ENCODE data around the gene ARF6.
"Not testable (repeated sequence)": the region's sequence is repeated elsewhere in the genome, so short reads cannot be mapped to it uniquely, and the experiment has no call there.

GRCh38 chr14:49896272-49896671, 3.4 kb downstream of the ARF6 start:
- TF ChIP-seq CTCF (tag by site-specific recombination; IDR thresholded peaks at IDR 0.05); ZNF121 (tag by site-specific recombination; IDR thresholded peaks at IDR 0.05); YY1 (tag by site-specific recombination; IDR thresholded peaks at IDR 0.05); TSHZ1 (tag by site-specific recombination; IDR thresholded peaks at IDR 0.05; ENCODE audit: borderline replicate concordance); ZNF433 (tag by site-specific recombination; IDR thresholded peaks at IDR 0.05; ENCODE audit: low read depth); ZNF175 (tag by site-specific recombination; IDR thresholded peaks at IDR 0.05); ZNF280C (tag by site-specific recombination; IDR thresholded peaks at IDR 0.05); REST (tag by site-specific recombination; IDR thresholded peaks at IDR 0.05): not testable (repeated sequence)
